Measurements from ENCODE around the gene DTX4. TPM values are rescaled to one million over a fixed set of nuclear protein-coding genes. Genes with fewer than 3 reads are reported as not detected.

The DTX4 gene
- total and polyA plus RNA-seq, 2 experiments from 2014 or later: 15.4 to 27.5 TPM

GRCh38 chr11:59173964-59174663, 2.2 kb downstream of the DTX4 start:
- H2AFZ ChIP-seq: peak overlapping the region; percentile 43
- no peaks in the 10 kb centered on the region for H3K9me2 ChIP-seq (replicated peaks; ENCODE audit: insufficient read depth)
- H3K4me3 ChIP-seq: peak overlapping the region; percentile 69
- H3K4me2 ChIP-seq: peak overlapping the region; percentile 100
- no peaks in the 10 kb centered on the region for H4K20me1 ChIP-seq (ENCODE audit: insufficient read depth, poor library complexity, severe bottlenecking)
- no peaks in the 10 kb centered on the region for H3K36me3 ChIP-seq (replicated peaks; ENCODE audit: insufficient read depth, low read depth)
- H3K79me2 ChIP-seq: peaks cover 51% of the 10 kb centered on the region
- DNase-seq (ENCODE audit: low spot score): peak; percentile 91
- peak overlapping the region; percentile 95 for H3K27ac ChIP-seq
- 8% methylated on average over 7 of the region's 7 CpGs for WGBS (ENCODE audit: low lambda C conversion rate, missing lambda C conversion rate)
- TF ChIP-seq EZH2 (IDR thresholded peaks at IDR 0.05; ENCODE audit: borderline replicate concordance): no peak
- no peak for TF ChIP-seq CTCF (IDR thresholded peaks at IDR 0.05; ENCODE audit: poor library complexity)
- no peak for TF ChIP-seq EZH2phosphoT487 (IDR thresholded peaks at IDR 0.05; ENCODE audit: low read depth, severe bottlenecking, unreplicated experiment)
- no peaks in the 10 kb centered on the region for H3K27me3 ChIP-seq
- peaks cover 22% of the 10 kb centered on the region for H3K4me1 ChIP-seq (ENCODE audit: insufficient read depth)
- no peaks in the 10 kb centered on the region for H3K9me3 ChIP-seq (ENCODE audit: low read depth)

GRCh38 chr11:59174664-59175033, 2.7 kb downstream of the DTX4 start:
- Histone ChIP-seq H3K27ac (peak overlapping the region; percentile 95), H3K27me3 (no peaks in the 10 kb centered on the region), H3K36me3 (replicated peaks; ENCODE audit: insufficient read depth, low read depth) (no peaks in the 10 kb centered on the region), H3K4me3 (no peak overlapping the region), H3K79me2 (peaks cover 57% of the 10 kb centered on the region), H3K9me2 (replicated peaks; ENCODE audit: insufficient read depth) (no peaks in the 10 kb centered on the region), H3K4me2 (peak overlapping the region; percentile 100), H3K9me3 (ENCODE audit: low read depth) (no peaks in the 10 kb centered on the region), H2AFZ (no peak overlapping the region), H3K4me1 (ENCODE audit: insufficient read depth) (peaks cover 22% of the 10 kb centered on the region), H4K20me1 (ENCODE audit: insufficient read depth, poor library complexity, severe bottlenecking) (no peaks in the 10 kb centered on the region)
- peak; percentile 78 for DNase-seq (ENCODE audit: low spot score)
- no peak for TF ChIP-seq CTCF (IDR thresholded peaks at IDR 0.05; ENCODE audit: poor library complexity)
- no peak for TF ChIP-seq EZH2phosphoT487 (IDR thresholded peaks at IDR 0.05; ENCODE audit: low read depth, severe bottlenecking, unreplicated experiment)
- no peak for TF ChIP-seq EZH2 (IDR thresholded peaks at IDR 0.05; ENCODE audit: borderline replicate concordance)
- 34% methylated on average over 7 of the region's 7 CpGs for WGBS (ENCODE audit: low lambda C conversion rate, missing lambda C conversion rate)

GRCh38 chr11:59175091-59175501, 3.2 kb downstream of the DTX4 start:
- no peak for DNase-seq (ENCODE audit: low spot score)
- Histone ChIP-seq H3K27me3 (no peaks in the 10 kb centered on the region), H4K20me1 (ENCODE audit: insufficient read depth, poor library complexity, severe bottlenecking) (no peaks in the 10 kb centered on the region), H3K27ac (peak overlapping the region; percentile 95), H3K4me3 (no peak overlapping the region), H3K36me3 (replicated peaks; ENCODE audit: insufficient read depth, low read depth) (no peaks in the 10 kb centered on the region), H3K4me1 (ENCODE audit: insufficient read depth) (peaks cover 22% of the 10 kb centered on the region), H3K4me2 (peak overlapping the region; percentile 100), H3K9me2 (replicated peaks; ENCODE audit: insufficient read depth) (no peaks in the 10 kb centered on the region), H3K79me2 (peaks cover 61% of the 10 kb centered on the region), H2AFZ (no peak overlapping the region), H3K9me3 (ENCODE audit: low read depth) (no peaks in the 10 kb centered on the region)
- TF ChIP-seq EZH2 (IDR thresholded peaks at IDR 0.05; ENCODE audit: borderline replicate concordance): no peak
- TF ChIP-seq CTCF (IDR thresholded peaks at IDR 0.05; ENCODE audit: poor library complexity): no peak
- TF ChIP-seq EZH2phosphoT487 (IDR thresholded peaks at IDR 0.05; ENCODE audit: low read depth, severe bottlenecking, unreplicated experiment): no peak
- 48% methylated on average over 4 of the region's 4 CpGs for WGBS (ENCODE audit: low lambda C conversion rate, missing lambda C conversion rate)
